ENCODE results near the gene FREM3. TPM values are rescaled to one million over a fixed set of nuclear protein-coding genes. Genes with fewer than 3 reads are reported as not detected.

FREM3 gene
- total RNA-seq, 2 experiments from 2014 or later: not detected

- no peaks in the 10 kb centered on the region for H3K27me3 Mint-ChIP-seq
- H3K9me3 Mint-ChIP-seq: peaks cover 2% of the 10 kb centered on the region
- no peak overlapping the region for H3K4me3 ChIP-seq (ENCODE audit: low read length)
- no peaks in the 10 kb centered on the region for H3K36me3 Mint-ChIP-seq (ENCODE audit: low read depth)
- ATAC-seq (ENCODE audit: poor library complexity) (no peak), DNase-seq (no peak)
- intact Hi-C loops (cut with DNase I, micrococcal nuclease): no loop called here
- POLR2A ChIA-PET: no interaction called here
- H3K9me3 ChIP-seq (ENCODE audit: control insufficient read depth in 1 of 2, insufficient read depth in 1 of 2, low read length in 2 of 2): peaks cover 0 to 6% of the 10 kb centered on the region in 2 experiments
- no peak overlapping the region for H3K4me3 Mint-ChIP-seq
- no peaks in the 10 kb centered on the region for H3K4me1 ChIP-seq (ENCODE audit: insufficient read depth, low read length)
- H3K36me3 ChIP-seq (ENCODE audit: insufficient read depth, low read length): no peaks in the 10 kb centered on the region
- H3K4me1 Mint-ChIP-seq (ENCODE audit: low read depth): no peaks in the 10 kb centered on the region
- H3K27ac ChIP-seq (ENCODE audit: low read depth in 1 of 2, low read length in 2 of 2): no peak overlapping the region
- no peak for TF ChIP-seq CTCF (IDR thresholded peaks at IDR 0.05)
- no peaks in the 10 kb centered on the region for H3K27me3 ChIP-seq (ENCODE audit: control insufficient read depth in 1 of 2, insufficient read depth in 2 of 2, low read length in 2 of 2)
- CTCF ChIA-PET: interaction anchor here (0.7 kb wide), 1 partner anchor 34 kb away, joined by 3 read pairs; no protein-coding TSS in a partner anchor
- no peak overlapping the region for H3K27ac Mint-ChIP-seq
Measured at GRCh38 chr4:143668930-143669552, 31.4 kb downstream of the FREM3 start.

GRCh38 chr4:143667461-143667860, 33.0 kb downstream of the FREM3 start:
- Mint-ChIP-seq H3K36me3 (ENCODE audit: low read depth) (no peaks in the 10 kb centered on the region), H3K9me3 (peaks cover 2% of the 10 kb centered on the region), H3K4me3 (no peak overlapping the region), H3K4me1 (ENCODE audit: low read depth) (no peaks in the 10 kb centered on the region), H3K27me3 (no peaks in the 10 kb centered on the region), H3K27ac (no peak overlapping the region)
- Histone ChIP-seq H3K4me1 (ENCODE audit: insufficient read depth, low read length) (no peaks in the 10 kb centered on the region), H3K36me3 (ENCODE audit: insufficient read depth, low read length) (no peaks in the 10 kb centered on the region), H3K27me3 (ENCODE audit: control insufficient read depth in 1 of 2, insufficient read depth in 2 of 2, low read length in 2 of 2) (no peaks in the 10 kb centered on the region), H3K9me3 (ENCODE audit: control insufficient read depth in 1 of 2, insufficient read depth in 1 of 2, low read length in 2 of 2) (no peaks in the 10 kb centered on the region), H3K4me3 (ENCODE audit: low read length) (no peak overlapping the region), H3K27ac (ENCODE audit: low read depth in 1 of 2, low read length in 2 of 2) (no peak overlapping the region)
- POLR2A ChIA-PET: no interaction called here
- no peak for DNase-seq
- TF ChIP-seq CTCF (IDR thresholded peaks at IDR 0.05): no peak
- CTCF ChIA-PET: no interaction called here
- ATAC-seq (ENCODE audit: poor library complexity): no peak
- intact Hi-C loops (cut with DNase I, micrococcal nuclease): no loop called here

GRCh38 chr4:143658336-143658735, 42.1 kb downstream of the FREM3 start:
- ChIA-PET POLR2A (no interaction called here), CTCF (no interaction called here)
- H3K27me3 ChIP-seq (ENCODE audit: control insufficient read depth in 1 of 2, insufficient read depth in 2 of 2, low read length in 2 of 2): no peaks in the 10 kb centered on the region
- H3K36me3 ChIP-seq (ENCODE audit: insufficient read depth, low read length): no peaks in the 10 kb centered on the region
- H3K4me3 ChIP-seq (ENCODE audit: low read length): no peak overlapping the region
- Mint-ChIP-seq H3K27ac (no peak overlapping the region), H3K4me3 (no peak overlapping the region), H3K9me3 (no peaks in the 10 kb centered on the region), H3K27me3 (no peaks in the 10 kb centered on the region), H3K36me3 (ENCODE audit: low read depth) (no peaks in the 10 kb centered on the region), H3K4me1 (ENCODE audit: low read depth) (no peaks in the 10 kb centered on the region)
- no peak for ATAC-seq (ENCODE audit: poor library complexity)
- no peak overlapping the region for H3K27ac ChIP-seq (ENCODE audit: low read depth in 1 of 2, low read length in 2 of 2)
- DNase-seq: no peak
- H3K4me1 ChIP-seq (ENCODE audit: insufficient read depth, low read length): no peaks in the 10 kb centered on the region
- TF ChIP-seq CTCF (IDR thresholded peaks at IDR 0.05): no peak
- intact Hi-C loops (cut with DNase I, micrococcal nuclease): no loop called here
- H3K9me3 ChIP-seq (ENCODE audit: control insufficient read depth in 1 of 2, insufficient read depth in 1 of 2, low read length in 2 of 2): no peaks in the 10 kb centered on the region

Data from CD4-positive, alpha-beta T cell (primary cell).